Stimulated activated CD4-positive, alpha-beta T cell treated with anti-CD3 and anti-CD28 coated beads, Interleukin-15, amount 100 ng/mL, for 24 hours (primary cell): ENCODE data around the gene TFG.
A peak's percentile ranks its signal among the peaks of the same experiment; 100 is the strongest.

Experiments
- DNase-seq: peaks from one replicate; pipeline ENCODE4 v3.0.0-alpha.2; 2020

Gene TFG

GRCh38 chr3:100759159-100759558 is 49.9 kb downstream of the TFG start:
- DNase-seq: no peak

GRCh38 chr3:100759950-100760349 is 50.7 kb downstream of the TFG start:
- DNase-seq: no peak

GRCh38 chr3:100760377-100760776 is 51.1 kb downstream of the TFG start:
- no peak for DNase-seq

- peak; percentile 14 for DNase-seq
These were observed 52.1 kb downstream of the TFG start for GRCh38 chr3:100761211-100761942.

GRCh38 chr3:100761951-100762350 is 52.7 kb downstream of the TFG start:
- no peak for DNase-seq

GRCh38 chr3:100765437-100765975 is 56.2 kb downstream of the TFG start:
- DNase-seq: no peak

GRCh38 chr3:100766069-100766468 is 56.8 kb downstream of the TFG start:
- DNase-seq: peak; percentile 8

GRCh38 chr3:100769693-100770092 is 60.4 kb downstream of the TFG start:
- no peak for DNase-seq

GRCh38 chr3:100775226-100775625 is 65.9 kb downstream of the TFG start:
- no peak for DNase-seq

- no peak for DNase-seq
These were observed 66.4 kb downstream of the TFG start for GRCh38 chr3:100775669-100776068.

- DNase-seq: no peak
These were observed 66.9 kb downstream of the TFG start for GRCh38 chr3:100776097-100776729.

GRCh38 chr3:100776746-100777145 is 67.5 kb downstream of the TFG start:
- peak; percentile 3 for DNase-seq

- DNase-seq: no peak
These were observed 68.0 kb downstream of the TFG start for GRCh38 chr3:100777271-100777670.

- DNase-seq: no peak
These were observed 70.2 kb downstream of the TFG start for GRCh38 chr3:100779480-100779879.

- no peak for DNase-seq
These were observed 70.9 kb downstream of the TFG start for GRCh38 chr3:100780071-100780622.

GRCh38 chr3:100781301-100781700 is 72.0 kb downstream of the TFG start:
- DNase-seq: no peak

GRCh38 chr3:100782348-100782747 is 73.1 kb downstream of the TFG start:
- DNase-seq: no peak

GRCh38 chr3:100782906-100783305 is 73.6 kb downstream of the TFG start:
- DNase-seq: no peak

- no peak for DNase-seq
These were observed 74.3 kb downstream of the TFG start for GRCh38 chr3:100783619-100784018.

- DNase-seq: no peak
These were observed 80.3 kb downstream of the TFG start for GRCh38 chr3:100789579-100789978.

GRCh38 chr3:100796556-100796955 is 87.3 kb downstream of the TFG start:
- no peak for DNase-seq

GRCh38 chr3:100798012-100798411 is 88.7 kb downstream of the TFG start:
- no peak for DNase-seq
